CD14-positive monocyte (primary cell): ENCODE data around the gene GDPGP1. TPM values are rescaled to one million over a fixed set of nuclear protein-coding genes. Genes with fewer than 3 reads are reported as not detected.

ENCODE experiments used
- DNase-seq, 3 donors: peaks; one replicate each; pipeline ENCODE4 v3.0.0-alpha.2; 2011 to 2022
- H2AFZ ChIP-seq: 2 replicates; pipeline ENCODE4 v1.6.0; 2012; ENCODE audit warnings: mild to moderate bottlenecking, low read depth, low read length, inconsistent platforms; ENCODE audit not compliant: insufficient read depth, poor library complexity, severe bottlenecking
- H3K27ac ChIP-seq, 2 donors: 1 replicate in 1 of 2; 2 replicates in 1 of 2; pipeline ENCODE4 v1.5.1; 2012 to 2013; ENCODE audit warnings: low read length in 2 of 2, control low read depth in 1 of 2, inconsistent platforms in 1 of 2, low read depth in 1 of 2, mild to moderate bottlenecking in 1 of 2
- H3K27me3 ChIP-seq, 2 donors: one replicate each; pipeline versions ENCODE4 v1.6.0 to v1.6.1; 2011 to 2013; ENCODE audit warnings: low read length in 2 of 2; ENCODE audit not compliant: control insufficient read depth in 2 of 2, insufficient read depth in 2 of 2
- H3K36me3 ChIP-seq, 2 donors: replicated peaks in 1 of 2; 1 replicate in 1 of 2; 2 replicates in 1 of 2; pipeline versions ENCODE4 v1.5.1 to v1.6.1; 2012 to 2013; ENCODE audit warnings: low read length in 2 of 2, control low read depth in 1 of 2, inconsistent platforms in 1 of 2, mild to moderate bottlenecking in 1 of 2; ENCODE audit not compliant: insufficient read depth in 2 of 2, control insufficient read depth in 1 of 2
- H3K4me1 ChIP-seq, 2 donors: 1 replicate in 1 of 2; 2 replicates in 1 of 2; pipeline versions ENCODE4 v1.5.1 to v1.6.1; 2012 to 2013; ENCODE audit warnings: low read length in 2 of 2, control low read depth in 1 of 2, inconsistent platforms in 1 of 2, mild to moderate bottlenecking in 1 of 2, moderate library complexity in 1 of 2; ENCODE audit not compliant: insufficient read depth in 2 of 2, control insufficient read depth in 1 of 2
- H3K4me2 ChIP-seq: replicated peaks from 2 replicates; pipeline ENCODE3; 2012; ENCODE audit warnings: low read length, moderate library complexity, mild to moderate bottlenecking; ENCODE audit not compliant: poor library complexity, severe bottlenecking; ENCODE audit errors: extremely low read depth
- H3K4me3 ChIP-seq, 3 experiments: fragments of 200-600 bp in 1 of 3; sonication (generic) in 1 of 3; replicated peaks in 1 of 3; 1 replicate in 2 of 3; 2 replicates in 1 of 3; pipeline ENCODE4 v1.5.1; 2011 to 2013; ENCODE audit warnings: low read length in 3 of 3, mild to moderate bottlenecking in 3 of 3, control low read depth in 2 of 3, low read depth in 2 of 3, inconsistent platforms in 1 of 3, moderate library complexity in 1 of 3
- H3K79me2 ChIP-seq: 2 replicates; pipeline ENCODE4 v1.6.0; 2012; ENCODE audit warnings: mild to moderate bottlenecking, control low read depth, inconsistent platforms, low read length, moderate library complexity; ENCODE audit not compliant: insufficient read depth
- H3K9ac ChIP-seq: 2 replicates; pipeline ENCODE4 v1.6.0; 2017; ENCODE audit warnings: low read length, mild to moderate bottlenecking; ENCODE audit not compliant: insufficient read depth, poor library complexity, severe bottlenecking
- H3K9me3 ChIP-seq, 2 donors: replicated peaks in 1 of 2; 1 replicate in 1 of 2; 2 replicates in 1 of 2; pipeline versions ENCODE4 v1.5.1 to v1.6.1; 2012 to 2013; ENCODE audit warnings: low read length in 2 of 2, control low read depth in 1 of 2; ENCODE audit not compliant: control insufficient read depth in 1 of 2, insufficient read depth in 1 of 2
- H4K20me1 ChIP-seq: 2 replicates; pipeline ENCODE4 v1.6.0; 2012; ENCODE audit warnings: mild to moderate bottlenecking, low read length, control low read depth, moderate library complexity; ENCODE audit not compliant: insufficient read depth
- H3K27ac Mint-ChIP-seq, 7 donors: one replicate each; pipeline ENCODE4 v1.8.0; 2020; ENCODE audit warnings: mild to moderate bottlenecking in 7 of 7, mixed read lengths in 7 of 7, moderate library complexity in 6 of 7, inconsistent platforms in 2 of 7
- H3K27me3 Mint-ChIP-seq, 3 donors: one replicate each; pipeline ENCODE4 v1.8.0; 2021 to 2022; ENCODE audit warnings: low read depth in 3 of 3, mild to moderate bottlenecking in 3 of 3, mixed read lengths in 3 of 3, moderate library complexity in 3 of 3, inconsistent platforms in 1 of 3
- H3K36me3 Mint-ChIP-seq, 2 donors: one replicate each; pipeline ENCODE4 v1.8.0; 2020; ENCODE audit warnings: mixed read lengths in 2 of 2, inconsistent platforms in 1 of 2, mild to moderate bottlenecking in 1 of 2
- H3K4me1 Mint-ChIP-seq: one replicate; pipeline ENCODE4 v1.8.0; 2020; ENCODE audit warnings: mild to moderate bottlenecking, mixed read lengths
- H3K4me3 Mint-ChIP-seq, 2 donors: one replicate each; pipeline ENCODE4 v1.8.0; 2020; ENCODE audit warnings: mild to moderate bottlenecking in 2 of 2, mixed read lengths in 2 of 2, moderate library complexity in 1 of 2
- H3K9me3 Mint-ChIP-seq, 7 donors: one replicate each; pipeline ENCODE4 v1.8.0; 2020 to 2022; ENCODE audit warnings: mixed read lengths in 7 of 7, mild to moderate bottlenecking in 6 of 7, moderate library complexity in 6 of 7, inconsistent platforms in 2 of 7
- CTCF ChIP-seq: fragments of 200-600 bp; IDR thresholded peaks from one replicate; pipeline ENCODE4 v1.8.0; 2022; ENCODE audit warnings: antibody characterized with exemption, mild to moderate bottlenecking
- whole genome bisulfite sequencing: methylation state at CpG from one replicate; pipeline ENCODE4 v1.1.5; 2013; ENCODE audit warnings: missing lambda C conversion rate; ENCODE audit not compliant: insufficient coverage; 5-methylcytosine and 5-hydroxymethylcytosine counted together
- intact Hi-C, 2 donors: fragments of 100-400 bp; cut with micrococcal nuclease; formaldehyde crosslinking; loops; one replicate each; pipeline versions ENCODE4 v1.15.0 to v1.15.1; 2023
- polyA plus RNA-seq, 3 donors: library from polyadenylated mRNA; depleted of rRNA in 1 of 3; unstranded in 2 of 3; stranded (reverse) in 1 of 3; fragments of 300-500 nt in 2 of 3; fragments of >200 nt in 1 of 3; fragmentation: Illumina TruSeq in 2 of 3; gene quantifications; 1 replicate in 2 of 3; 2 replicates in 1 of 3; pipeline ENCODE4 v1.2.3, GENCODE V29; 2012 to 2021

GDPGP1 gene
- polyA plus RNA-seq, 3 donors = 0.53 to 3.3 (median 0.91) TPM

DNA sequence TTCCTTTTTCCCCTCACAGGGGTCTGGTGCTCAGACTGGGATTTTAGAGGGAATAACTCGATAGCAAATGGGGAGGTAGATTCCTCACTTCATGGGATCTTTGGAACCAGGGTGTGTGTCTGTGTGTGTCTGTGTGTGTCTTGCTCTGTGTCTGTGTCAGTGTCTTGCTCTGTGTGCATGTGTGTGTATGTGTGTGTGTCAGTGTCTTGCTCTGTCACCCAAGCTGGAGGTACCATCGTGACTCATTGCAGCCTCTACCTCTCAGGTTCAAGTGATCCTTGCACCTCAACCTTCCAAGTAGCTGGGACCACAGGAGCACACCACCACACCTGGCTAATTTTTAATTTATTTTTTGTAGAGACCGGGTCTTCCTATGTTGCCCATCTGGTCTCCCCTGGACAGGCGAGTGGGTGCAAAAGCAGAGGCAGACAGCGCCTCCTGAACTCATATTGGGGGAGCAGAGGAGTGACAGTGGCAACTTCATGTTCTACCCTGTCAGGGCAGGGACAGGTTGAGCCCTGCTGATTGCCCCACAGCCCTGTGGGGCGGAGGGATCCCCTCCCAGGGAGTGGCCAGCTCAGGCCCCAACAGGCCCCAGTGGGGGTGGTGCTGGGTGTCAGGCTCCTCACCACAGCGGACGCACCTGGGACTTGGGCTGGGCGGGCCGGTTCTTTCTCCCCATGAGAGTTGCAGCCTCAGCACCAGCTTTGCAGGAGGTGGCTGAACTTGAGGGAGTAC lies 43.2 kb upstream of the GDPGP1 start:
- 70% methylated on average over 4 of the region's 10 CpGs for WGBS
- no peak for DNase-seq
- Mint-ChIP-seq H3K27me3 (no peaks in the 10 kb centered on the region), H3K9me3 (peaks cover 0 to 4% (median 0%) of the 10 kb centered on the region in 7 donors), H3K4me3 (peak overlapping the region in 1 of 2 donors; percentile 27), H3K36me3 (peaks cover 13 to 19% of the 10 kb centered on the region in 2 donors), H3K27ac (peak overlapping the region; percentile 68 to 91 (median 80)), H3K4me1 (peaks cover 84% of the 10 kb centered on the region)
- Histone ChIP-seq H3K9me3 (no peaks in the 10 kb centered on the region), H3K9ac (peak overlapping the region; percentile 0), H3K27me3 (no peaks in the 10 kb centered on the region), H4K20me1 (peaks cover 77% of the 10 kb centered on the region), H3K27ac (peak overlapping the region; percentile 53 to 70), H2AFZ (no peak overlapping the region), H3K4me2 (peak overlapping the region; percentile 63), H3K79me2 (peaks cover 88% of the 10 kb centered on the region), H3K36me3 (peaks cover 0 to 12% of the 10 kb centered on the region in 2 donors), H3K4me1 (peaks cover 83 to 90% of the 10 kb centered on the region in 2 donors), H3K4me3 (peak overlapping the region in 1 of 3 experiments; percentile 25)
- intact Hi-C loops = no loop called here
- TF ChIP-seq CTCF = no peak

GRCh38 chr15:90191344-90191687 lies 42.7 kb upstream of the GDPGP1 start:
- peaks cover 0 to 12% of the 10 kb centered on the region in 2 donors for H3K36me3 ChIP-seq
- TF ChIP-seq CTCF = no peak
- H3K4me3 ChIP-seq = peak overlapping the region in 1 of 3 experiments; percentile 64
- H3K4me2 ChIP-seq = peak overlapping the region; percentile 63
- no peaks in the 10 kb centered on the region for H3K9me3 ChIP-seq
- H2AFZ ChIP-seq = no peak overlapping the region
- Mint-ChIP-seq H3K27ac (peak overlapping the region; percentile 6 to 91 (median 80)), H3K4me3 (no peak overlapping the region), H3K4me1 (peaks cover 82% of the 10 kb centered on the region), H3K36me3 (peaks cover 13 to 22% of the 10 kb centered on the region in 2 donors), H3K9me3 (peaks cover 0 to 4% (median 0%) of the 10 kb centered on the region in 7 donors), H3K27me3 (no peaks in the 10 kb centered on the region)
- no peak overlapping the region for H3K9ac ChIP-seq
- H3K27ac ChIP-seq = peak overlapping the region; percentile 53 to 70
- no peaks in the 10 kb centered on the region for H3K27me3 ChIP-seq
- H3K4me1 ChIP-seq = peaks cover 77 to 87% of the 10 kb centered on the region in 2 donors
- intact Hi-C loops = no loop called here
- peaks cover 88% of the 10 kb centered on the region for H3K79me2 ChIP-seq
- WGBS = no CpG with 5 or more reads among the region's 3 CpGs
- H4K20me1 ChIP-seq = peaks cover 78% of the 10 kb centered on the region
- no peak for DNase-seq
